Activated CD8-positive, alpha-beta memory T cell treated with anti-CD3 and anti-CD28 coated beads, Interleukin-2, amount 10 ng/mL, durations not matched to agents 7 days and 5 days (primary cell): ENCODE measurements around the gene C2orf81. TPM values are rescaled to one million over a fixed set of nuclear protein-coding genes. Genes with fewer than 3 reads are reported as not detected.
A peak's percentile ranks its signal among the peaks of the same experiment; 100 is the strongest.
"Not testable (repeated sequence)": the region's sequence is repeated elsewhere in the genome, so short reads cannot be mapped to it uniquely, and the experiment has no call there.

ENCODE experiments used
- ATAC-seq: fragments of 150-1000 bp; cut with Tn5 transposase; one replicate; pipeline ENCODE4 v1.10.0; 2021; ENCODE audit warnings: moderate library complexity
- CTCF ChIA-PET: fragments of 350-600 bp; sonication (Branson Sonifier 250); formaldehyde crosslinking; loops from one replicate; lab custom pipeline; 2021; ENCODE audit warnings: antibody characterized with exemption; lab: Charles Lee
- DNase-seq: peaks from one replicate; pipeline ENCODE4 v3.0.0-alpha.2; 2020
- H3K27ac Mint-ChIP-seq: one replicate; pipeline ENCODE4 v1.8.0; 2021; ENCODE audit warnings: mild to moderate bottlenecking, mixed read lengths
- H3K27me3 Mint-ChIP-seq: one replicate; pipeline ENCODE4 v1.8.0; 2021; ENCODE audit warnings: mixed read lengths
- H3K36me3 Mint-ChIP-seq: one replicate; pipeline ENCODE4 v1.8.0; 2021; ENCODE audit warnings: mild to moderate bottlenecking, mixed read lengths
- H3K4me1 Mint-ChIP-seq: one replicate; pipeline ENCODE4 v1.8.0; 2021; ENCODE audit warnings: mixed read lengths
- H3K4me3 Mint-ChIP-seq: one replicate; pipeline ENCODE4 v1.8.0; 2021; ENCODE audit warnings: mild to moderate bottlenecking, moderate library complexity, mixed read lengths
- H3K9me3 Mint-ChIP-seq: one replicate; pipeline ENCODE4 v1.8.0; 2022; ENCODE audit warnings: low read depth, mixed read lengths
- total RNA-seq, 2 experiments: library from RNA; stranded (reverse); gene quantifications; one replicate each; pipeline ENCODE4 v1.2.3, GENCODE V29; 2021

The C2orf81 gene
- 1 to 10 TPM in 1 of 2 experiments, under 1 TPM in 1; 0.93 to 1.8 TPM for total RNA-seq

DNA sequence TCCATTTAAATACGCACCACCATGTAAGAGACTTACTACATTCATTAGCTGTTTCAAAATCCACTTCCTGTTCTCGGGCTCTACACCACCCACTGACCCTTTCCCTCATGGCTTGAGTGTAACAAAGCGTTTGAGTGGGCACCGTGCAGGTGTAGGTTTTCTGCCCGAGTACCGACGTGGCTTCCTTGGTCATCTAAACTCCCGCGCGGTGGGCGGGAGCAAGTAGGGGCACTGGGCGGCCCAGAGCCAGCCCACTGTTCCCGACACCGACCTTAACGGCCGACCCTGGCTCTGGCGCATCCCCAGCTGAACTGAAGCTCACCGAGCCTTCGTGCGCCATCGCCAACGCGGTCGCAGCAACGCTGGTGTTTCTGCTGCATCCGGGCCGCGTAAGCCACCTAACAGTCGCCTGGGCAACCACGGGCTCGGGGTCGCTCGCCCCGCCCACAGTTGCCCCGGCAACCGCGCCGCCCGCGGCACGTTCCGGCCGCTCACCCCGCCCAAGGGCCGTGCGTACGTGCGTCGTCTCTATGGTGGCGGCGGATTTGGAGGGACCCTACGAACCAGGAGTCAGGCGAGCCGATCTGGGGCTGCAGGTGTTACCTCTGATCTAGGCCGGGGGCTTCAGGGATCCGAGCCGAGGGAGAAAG is at the start of gene C2orf81, which contains the start of gene WDR54:
C2orf81 (minus strand) TSS at position 399 of the 650 bp plus-strand sequence; CDS start at position 340, 59 bp downstream.
WDR54 (plus strand) TSS at position 510 of the 650 bp plus-strand sequence. CDS start 424 bp downstream, outside the sequence.
- peaks cover 10% of the 10 kb centered on the region for H3K36me3 Mint-ChIP-seq
- CTCF ChIA-PET: interaction anchor here (0.7 to 2.3 kb wide), 16 partner anchors 8 to 242 kb away, joined by 3 to 9 read pairs (median 3); partner anchors contain the start of genes CCDC142, INO80B, MOGS and MRPL53
- H3K27ac Mint-ChIP-seq: peak within 1 kb of the TSS; percentile 98
- peak; percentile 96 for DNase-seq
- peak within 1 kb of the TSS; percentile 94 for H3K4me3 Mint-ChIP-seq
- H3K9me3 Mint-ChIP-seq: no peaks in the 10 kb centered on the region
- peaks cover 5% of the 10 kb centered on the region for H3K27me3 Mint-ChIP-seq
- peak; percentile 87 for ATAC-seq
- peaks cover 26% of the 10 kb centered on the region for H3K4me1 Mint-ChIP-seq

DNA sequence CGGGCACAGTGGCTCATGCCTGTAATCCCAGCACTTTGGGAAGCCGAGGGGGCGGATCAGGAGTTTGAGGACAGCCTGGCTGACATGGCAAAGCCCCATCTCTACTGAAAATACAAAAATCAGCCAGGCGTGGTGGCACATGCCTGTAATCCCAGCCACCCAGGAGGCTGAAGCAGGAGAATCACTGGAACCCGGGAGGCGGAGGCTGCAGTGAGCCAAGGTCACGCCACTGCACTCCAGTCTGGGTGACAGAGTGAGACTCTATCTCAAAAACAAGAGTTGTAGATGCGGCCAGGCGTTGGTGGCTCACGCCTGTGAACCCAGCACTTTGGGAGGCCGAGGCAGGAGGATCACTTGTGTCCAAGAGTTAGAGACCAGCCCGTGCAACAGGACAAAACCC is 49.3 kb upstream of the C2orf81 start:
- peaks cover 34% of the 10 kb centered on the region for H3K4me1 Mint-ChIP-seq
- H3K27me3 Mint-ChIP-seq, H3K9me3 Mint-ChIP-seq, ATAC-seq, DNase-seq: not testable (repeated sequence)
- H3K4me3 Mint-ChIP-seq: peak overlapping the region; percentile 55
- peaks cover 28% of the 10 kb centered on the region for H3K36me3 Mint-ChIP-seq
- peak overlapping the region; percentile 74 for H3K27ac Mint-ChIP-seq
- CTCF ChIA-PET: interaction anchor here (0.8 to 5.5 kb wide), 3 partner anchors 12 to 15 kb away, joined by 3 to 58 read pairs (median 10); partner anchors contain the start of genes CCDC142, INO80B, TTC31 and WBP1

DNA sequence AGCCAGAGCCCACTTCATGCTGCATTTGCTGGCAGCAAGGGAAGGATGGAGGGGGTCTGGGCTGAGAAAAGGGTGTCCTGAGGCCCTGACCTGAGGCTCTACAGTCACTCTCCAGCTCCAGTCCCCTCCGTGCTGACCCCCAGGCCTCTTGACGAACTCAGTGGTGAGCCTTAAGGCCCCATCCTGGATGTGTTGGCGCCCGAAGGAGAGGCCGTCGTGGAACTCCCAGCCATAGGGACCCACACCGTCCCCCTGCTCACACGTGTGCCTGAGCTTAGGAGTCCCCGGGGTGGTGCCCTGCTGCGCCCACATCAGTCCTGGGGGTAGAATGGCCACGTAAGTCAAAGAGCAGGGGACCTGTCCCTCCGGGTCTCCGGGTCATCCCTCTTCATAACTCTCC is 43.0 kb upstream of the C2orf81 start:
- peak; percentile 3 for ATAC-seq
- no peaks in the 10 kb centered on the region for H3K9me3 Mint-ChIP-seq
- CTCF ChIA-PET: interaction anchor here (1.5 to 5.4 kb wide), 5 partner anchors 9 to 73 kb away, joined by 5 to 36 read pairs (median 5); partner anchors contain the start of genes CCDC142, INO80B and TTC31

DNA sequence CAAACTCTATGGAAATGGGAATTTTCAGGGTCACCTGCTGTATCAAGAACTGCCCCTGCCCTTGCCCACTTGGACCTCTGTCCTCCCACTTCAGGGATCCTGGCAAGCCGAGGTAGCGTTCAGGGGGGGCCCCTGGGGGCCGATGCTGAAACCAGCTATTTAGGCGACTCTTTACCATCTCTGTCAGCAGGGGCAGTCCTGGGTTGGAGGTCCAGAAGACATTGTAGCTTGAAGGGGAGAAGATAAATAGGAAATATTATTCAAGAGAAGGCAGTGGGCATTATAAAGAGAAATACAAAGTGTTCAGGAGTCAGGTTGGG is 41.3 kb upstream of the C2orf81 start:
- peaks cover 13% of the 10 kb centered on the region for H3K36me3 Mint-ChIP-seq
- no peak overlapping the region for H3K27ac Mint-ChIP-seq
- ATAC-seq (no peak), DNase-seq (no peak)
- CTCF ChIA-PET: interaction anchor here (0.7 to 3.8 kb wide), 2 partner anchors 10 to 19 kb away, joined by 3 to 19 read pairs; partner anchors contain the start of genes CCDC142, MRPL53 and TTC31
- H3K4me1 Mint-ChIP-seq: peaks cover 33% of the 10 kb centered on the region
- H3K9me3 Mint-ChIP-seq: no peaks in the 10 kb centered on the region
- no peaks in the 10 kb centered on the region for H3K27me3 Mint-ChIP-seq
- H3K4me3 Mint-ChIP-seq: peak overlapping the region; percentile 38

More for the DNA sequence above, 43.0 kb upstream of the C2orf81 start:
- Mint-ChIP-seq H3K27me3 (no peaks in the 10 kb centered on the region), H3K4me1 (peaks cover 26% of the 10 kb centered on the region), H3K4me3 (peak overlapping the region; percentile 97), H3K36me3 (peaks cover 11% of the 10 kb centered on the region), H3K27ac (peak overlapping the region; percentile 76)
- DNase-seq: no peak

DNA sequence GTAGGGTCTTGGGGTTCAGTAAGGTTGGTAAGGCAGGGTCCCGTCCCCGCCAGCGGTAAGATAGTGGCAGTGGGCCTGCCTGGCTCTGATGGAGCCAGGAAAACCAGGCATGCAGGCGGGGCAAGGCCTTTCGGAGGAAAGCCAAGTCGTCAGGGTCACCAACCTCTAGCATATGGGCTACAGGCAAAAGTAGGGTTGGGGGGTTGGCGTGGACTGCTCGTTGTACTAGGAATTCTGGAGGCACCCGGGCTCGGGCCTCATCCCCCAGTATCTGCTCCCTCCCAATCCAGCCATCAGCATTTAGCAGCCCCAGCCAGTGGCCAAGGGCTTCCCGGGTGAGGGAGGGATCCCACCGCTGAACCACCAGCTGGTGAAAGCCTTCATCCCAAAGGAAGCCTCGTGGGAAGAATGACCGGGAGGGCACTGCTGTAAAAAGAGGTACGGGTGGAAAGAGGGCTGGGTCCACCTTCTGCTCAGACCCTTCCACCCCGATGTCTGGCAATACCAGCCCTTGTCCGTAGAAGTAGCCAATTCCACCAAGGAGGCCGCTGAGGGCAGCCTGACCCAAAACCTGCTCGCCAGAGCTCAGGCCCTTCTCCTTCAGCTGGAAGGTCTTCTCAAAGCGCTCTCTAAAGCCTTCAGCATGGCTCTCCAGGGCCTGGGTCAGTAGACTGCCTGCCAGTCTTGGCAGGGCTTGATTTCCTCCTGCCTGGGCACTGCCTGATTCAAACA is 40.8 kb upstream of the C2orf81 start:
- Mint-ChIP-seq H3K9me3 (no peaks in the 10 kb centered on the region), H3K27ac (no peak overlapping the region), H3K4me3 (no peak overlapping the region), H3K4me1 (peaks cover 34% of the 10 kb centered on the region), H3K36me3 (peaks cover 13% of the 10 kb centered on the region), H3K27me3 (no peaks in the 10 kb centered on the region)
- DNase-seq (no peak), ATAC-seq (no peak)
- CTCF ChIA-PET: interaction anchor here (0.7 to 3.8 kb wide), 3 partner anchors 10 to 123 kb away, joined by 3 to 19 read pairs (median 4); partner anchors contain the start of genes CCDC142, MRPL53 and TTC31

DNA sequence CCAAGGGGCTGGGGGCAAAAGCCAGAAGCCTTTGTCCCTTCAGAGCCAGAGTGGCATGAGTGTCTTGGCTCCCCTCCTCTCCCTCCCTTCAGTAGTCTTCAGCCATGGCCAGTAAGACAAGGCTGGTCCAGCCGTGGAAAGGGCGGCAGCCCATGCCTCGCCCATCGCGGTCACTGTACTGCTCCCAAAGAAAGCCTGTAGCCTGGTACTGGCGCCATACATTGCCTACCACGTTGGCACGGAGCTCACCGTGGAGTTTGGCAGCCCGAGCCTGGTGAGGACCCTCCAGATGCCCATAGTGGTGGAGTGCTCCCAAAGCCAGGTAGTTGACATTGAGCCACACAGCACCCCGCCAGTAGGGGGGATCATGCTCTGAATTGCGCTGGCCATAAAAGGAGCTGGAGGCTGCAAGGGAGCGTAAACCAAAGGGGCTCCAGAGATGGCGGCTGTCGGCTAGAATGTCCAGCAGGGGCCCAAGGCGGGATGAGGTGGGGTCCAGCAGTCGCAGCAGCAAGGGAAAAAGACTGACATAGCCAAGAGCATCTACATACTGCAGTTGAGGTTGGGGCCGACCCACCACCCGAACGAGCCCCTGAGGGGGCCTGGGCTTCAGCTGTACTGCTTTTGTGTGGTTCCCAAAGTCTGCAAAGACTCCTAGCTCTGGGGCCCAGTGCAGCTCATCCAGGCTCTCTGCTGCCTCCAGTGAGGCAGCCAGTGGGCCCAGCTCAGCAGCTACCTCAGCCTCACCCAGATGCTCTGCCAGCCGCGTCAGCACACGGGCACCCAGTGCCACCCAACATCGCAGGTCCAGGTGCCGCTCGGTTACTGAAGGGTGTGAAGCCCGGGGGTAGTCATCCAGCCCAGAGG is 40.0 kb upstream of the C2orf81 start:
- Mint-ChIP-seq H3K27me3 (no peaks in the 10 kb centered on the region), H3K4me3 (no peak overlapping the region), H3K9me3 (no peaks in the 10 kb centered on the region), H3K27ac (no peak overlapping the region), H3K36me3 (peaks cover 14% of the 10 kb centered on the region), H3K4me1 (peaks cover 42% of the 10 kb centered on the region)
- no peak for DNase-seq
- no peak for ATAC-seq
- CTCF ChIA-PET: interaction anchor here (1.0 to 3.8 kb wide), 2 partner anchors 21 to 124 kb away, joined by 4 to 19 read pairs; partner anchors contain the start of genes CCDC142 and TTC31

DNA sequence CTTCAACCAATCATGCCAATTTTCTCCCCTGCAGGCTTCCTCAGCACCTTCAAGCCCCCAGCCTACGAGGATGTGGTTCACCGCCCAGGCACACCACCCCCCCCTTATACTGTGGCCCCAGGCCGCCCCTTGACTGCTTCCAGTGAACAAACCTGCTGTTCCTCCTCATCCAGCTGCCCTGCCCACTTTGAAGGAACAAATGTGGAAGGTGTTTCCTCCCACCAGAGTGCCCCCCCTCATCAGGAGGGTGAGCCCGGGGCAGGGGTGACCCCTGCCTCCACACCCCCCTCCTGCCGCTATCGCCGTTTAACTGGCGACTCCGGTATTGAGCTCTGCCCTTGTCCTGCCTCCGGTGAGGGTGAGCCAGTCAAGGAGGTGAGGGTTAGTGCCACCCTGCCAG is 38.8 kb upstream of the C2orf81 start:
- H3K27me3 Mint-ChIP-seq, H3K27ac Mint-ChIP-seq, DNase-seq, ATAC-seq, H3K9me3 Mint-ChIP-seq, H3K4me3 Mint-ChIP-seq: not testable (repeated sequence)
- CTCF ChIA-PET: interaction anchor here (3.8 to 4.2 kb wide), 2 partner anchors 22 to 71 kb away, joined by 19 to 27 read pairs; partner anchors contain the start of genes AUP1, CCDC142, HTRA2 and TTC31
- H3K4me1 Mint-ChIP-seq: peaks cover 49% of the 10 kb centered on the region
- H3K36me3 Mint-ChIP-seq: peaks cover 14% of the 10 kb centered on the region

DNA sequence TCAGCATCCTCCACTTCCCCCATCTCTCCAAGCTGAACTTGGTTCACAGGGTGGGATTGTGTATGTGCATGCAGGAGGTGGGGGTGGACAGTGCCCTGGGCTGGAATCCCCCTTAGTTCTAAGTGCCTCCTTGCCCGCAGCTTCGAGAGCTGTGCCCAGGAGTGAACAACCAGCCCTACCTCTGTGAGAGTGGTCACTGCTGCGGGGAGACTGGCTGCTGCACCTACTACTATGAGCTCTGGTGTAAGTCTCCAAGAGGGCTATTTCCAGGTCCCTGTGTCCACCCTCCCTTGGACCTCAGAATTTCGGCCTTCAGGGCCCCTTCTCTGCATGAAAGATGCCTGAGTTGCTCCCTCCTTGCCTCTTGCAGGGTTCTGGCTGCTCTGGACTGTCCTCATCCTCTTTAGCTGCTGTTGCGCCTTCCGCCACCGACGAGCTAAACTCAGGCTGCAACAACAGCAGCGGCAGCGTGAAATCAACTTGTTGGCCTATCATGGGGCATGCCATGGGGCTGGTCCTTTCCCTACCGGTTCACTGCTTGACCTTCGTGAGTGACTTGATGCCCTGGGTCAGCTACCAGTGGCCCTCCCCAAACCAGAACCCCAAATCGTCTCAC is 38.2 kb upstream of the C2orf81 start:
- peaks cover 53% of the 10 kb centered on the region for H3K4me1 Mint-ChIP-seq
- H3K4me3 Mint-ChIP-seq: peak overlapping the region; percentile 94

DNA sequence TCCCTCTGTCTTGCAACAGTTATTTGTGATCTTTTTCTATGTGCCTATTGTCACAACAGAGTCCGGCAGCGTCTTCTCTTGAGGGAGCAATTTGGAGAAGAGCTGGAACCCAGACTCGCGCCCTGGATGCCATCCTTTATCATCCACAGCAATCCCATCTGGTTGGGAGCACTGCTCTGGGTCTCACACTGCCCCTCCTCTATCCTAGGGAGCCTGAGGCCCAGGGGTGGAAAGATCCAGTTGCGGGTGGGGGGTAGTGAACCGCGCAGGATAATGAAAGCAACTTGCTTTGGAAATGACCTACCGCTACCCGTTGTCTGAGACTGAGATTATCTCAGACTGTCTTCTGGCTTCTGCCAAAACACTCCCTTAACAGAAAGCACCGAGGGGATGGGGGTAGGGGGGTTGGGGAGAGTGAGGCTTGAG is 37.5 kb upstream of the C2orf81 start:
- Mint-ChIP-seq H3K9me3 (no peaks in the 10 kb centered on the region), H3K27ac (peak overlapping the region; percentile 95), H3K4me1 (peaks cover 53% of the 10 kb centered on the region), H3K36me3 (peaks cover 16% of the 10 kb centered on the region), H3K4me3 (peak overlapping the region; percentile 94), H3K27me3 (no peaks in the 10 kb centered on the region)
- ATAC-seq (no peak), DNase-seq (no peak)
- CTCF ChIA-PET: interaction anchor here (1.4 to 7.4 kb wide), 5 partner anchors 9 to 125 kb away, joined by 3 to 66 read pairs (median 27); partner anchors contain the start of genes AUP1, CCDC142, HTRA2 and MRPL53

More for the DNA sequence above, 38.2 kb upstream of the C2orf81 start:
- not testable (repeated sequence) for ATAC-seq, DNase-seq, H3K27me3 Mint-ChIP-seq, H3K9me3 Mint-ChIP-seq
- Mint-ChIP-seq H3K27ac (peak overlapping the region; percentile 95), H3K36me3 (peaks cover 16% of the 10 kb centered on the region)
- CTCF ChIA-PET: interaction anchor here (3.8 to 7.4 kb wide), 4 partner anchors 14 to 71 kb away, joined by 19 to 66 read pairs (median 42); partner anchors contain the start of genes AUP1, CCDC142, HTRA2 and MRPL53

DNA sequence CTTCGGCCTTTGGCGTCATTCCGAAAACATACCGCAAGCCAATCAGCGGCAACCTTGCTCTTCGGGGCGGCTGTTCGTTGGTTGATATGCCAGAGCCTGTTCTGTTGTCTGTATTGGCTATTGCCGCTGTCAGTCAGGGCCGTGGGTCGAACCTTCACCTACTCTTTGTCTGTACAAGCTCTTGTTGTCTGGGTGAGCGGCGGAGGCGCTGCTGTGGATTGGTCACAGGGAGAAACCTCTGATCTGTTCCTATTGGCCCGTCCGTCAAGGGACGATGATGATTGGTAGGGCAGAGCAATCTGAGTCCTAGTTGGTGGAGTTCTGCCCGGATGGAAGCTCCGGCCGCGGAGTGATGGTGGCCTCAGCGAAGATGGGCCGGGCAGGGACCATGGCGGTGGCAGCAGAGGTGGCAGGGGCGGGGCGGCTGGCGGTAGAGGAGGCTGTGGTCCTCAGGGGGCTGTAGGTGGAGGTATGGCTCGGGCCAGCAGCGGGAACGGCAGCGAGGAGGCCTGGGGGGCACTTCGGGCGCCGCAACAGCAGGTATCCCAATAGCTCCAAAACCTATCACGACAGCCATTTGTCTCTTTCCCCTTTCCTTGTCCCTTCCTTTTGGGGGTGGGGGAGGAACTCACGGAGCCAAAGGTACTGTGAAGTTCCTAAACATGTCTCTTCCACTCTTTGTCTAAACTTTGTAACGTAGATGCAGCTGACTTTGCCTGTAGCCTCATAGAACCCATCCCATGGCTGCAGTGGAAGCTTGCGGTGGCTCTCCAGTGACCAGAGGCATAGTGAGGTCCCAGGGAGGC is 36.9 kb upstream of the C2orf81 start, which contains the start of gene WBP1:
WBP1 (plus strand) TSS at position 307 of the 806 bp plus-strand sequence; CDS start at position 472, 165 bp downstream.
- peak within 1 kb of the TSS; percentile 94 for H3K4me3 Mint-ChIP-seq
- H3K27ac Mint-ChIP-seq: peak within 1 kb of the TSS; percentile 95
- CTCF ChIA-PET: interaction anchor here (1.0 to 7.4 kb wide), 8 partner anchors 9 to 259 kb away, joined by 3 to 66 read pairs (median 8); partner anchors contain the start of genes AUP1, CCDC142, HTRA2 and MRPL53
- no peaks in the 10 kb centered on the region for H3K27me3 Mint-ChIP-seq
- DNase-seq (peak; percentile 100), ATAC-seq (peak; percentile 86)
- H3K9me3 Mint-ChIP-seq: no peaks in the 10 kb centered on the region
- H3K4me1 Mint-ChIP-seq: peaks cover 51% of the 10 kb centered on the region
- H3K36me3 Mint-ChIP-seq: peaks cover 16% of the 10 kb centered on the region
